ENCODE measurements around the gene TNIP2.

GRCh38 chr4:2753436-2753835 is 2.7 kb downstream of the TNIP2 start:
- no peak for TF ChIP-seq CTCF (IDR thresholded peaks at IDR 0.05; ENCODE audit: poor library complexity)
- no peak for TF ChIP-seq EZH2phosphoT487 (IDR thresholded peaks at IDR 0.05; ENCODE audit: low read depth, severe bottlenecking, unreplicated experiment)
- TF ChIP-seq EZH2 (IDR thresholded peaks at IDR 0.05; ENCODE audit: borderline replicate concordance) = no peak

Measured in hepatocyte (in vitro differentiated cells).